Gastroesophageal sphincter (tissue), 4 donors: ENCODE data around the gene SLC4A5. TPM values are rescaled to one million over a fixed set of nuclear protein-coding genes. Genes with fewer than 3 reads are reported as not detected.

Source experiments
- ATAC-seq: fragments of 150-250 bp; one replicate; pipeline ENCODE4 v1.9.1; 2016; ENCODE audit warnings: mild to moderate bottlenecking, moderate library complexity
- H3K27ac ChIP-seq, 4 donors: fragments of 200-600 bp; sonication (generic) in 3 of 4; 1 replicate in 3 of 4; 2 replicates in 1 of 4; pipeline ENCODE4 v1.5.1; 2016 to 2019
- H3K27me3 ChIP-seq: fragments of 200-600 bp; sonication (generic); one replicate; pipeline ENCODE4 v1.5.1; 2019
- H3K36me3 ChIP-seq, 2 donors: fragments of 200-600 bp; sonication (generic); one replicate each; pipeline ENCODE4 v1.5.1; 2019; ENCODE audit warnings: control low read depth in 1 of 2
- H3K4me1 ChIP-seq, 3 donors: fragments of 200-600 bp; sonication (generic); 1 replicate in 2 of 3; 2 replicates in 1 of 3; pipeline ENCODE4 v1.5.1; 2016 to 2019; ENCODE audit warnings: control low read depth in 2 of 3
- H3K4me3 ChIP-seq, 2 donors: fragments of 200-600 bp; sonication (generic); one replicate each; pipeline ENCODE4 v1.5.1; 2019; ENCODE audit warnings: mild to moderate bottlenecking in 1 of 2, moderate library complexity in 1 of 2
- H3K9me3 ChIP-seq, 3 donors: fragments of 200-600 bp; sonication (generic); one replicate each; pipeline ENCODE4 v1.5.1; 2017 to 2019; ENCODE audit warnings: control low read depth in 2 of 3
- EP300 ChIP-seq: sonication (generic); formaldehyde crosslinking; IDR thresholded peaks from one replicate; pipeline ENCODE4 v1.6.1; 2017; ENCODE audit warnings: antibody characterized with exemption, mild to moderate bottlenecking
- POLR2A ChIP-seq, 2 donors: fragments of 450-650 bp; IDR thresholded peaks; one replicate each; pipeline ENCODE4 v1.6.1; 2017; ENCODE audit warnings: antibody characterized with exemption in 2 of 2, mild to moderate bottlenecking in 2 of 2, moderate library complexity in 1 of 2
- POLR2AphosphoS5 ChIP-seq: sonication (generic); formaldehyde crosslinking; IDR thresholded peaks from one replicate; pipeline ENCODE4 v1.6.1; 2017; ENCODE audit warnings: antibody characterized with exemption
- WGBS, 2 donors: methylation state at CpG; one replicate each; pipeline ENCODE4 v1.1.5; 2018; ENCODE audit warnings: low coverage in 1 of 2; 5-methylcytosine and 5-hydroxymethylcytosine counted together
- total RNA-seq, 4 donors: library from RNA; depleted of rRNA; stranded (reverse); fragments of >200 nt; gene quantifications; one replicate each; pipeline ENCODE4 v1.1.0, GENCODE V29; 2016
- TF ChIP-seq, protein P1 (sequence below), 4 experiments: fragments of 200-600 bp in 2 of 4; fragments of 450-650 bp in 2 of 4; sonication (generic) in 1 of 4; IDR thresholded peaks; one replicate each; pipeline ENCODE4 v1.5.1; 2017 to 2019; ENCODE audit warnings: antibody characterized with exemption in 4 of 4, mild to moderate bottlenecking in 2 of 4, moderate library complexity in 2 of 4

SLC4A5 gene
- total RNA-seq, 4 donors from 2014 or later, result 1.8 to 9.4 (median 5.0) TPM

DNA sequence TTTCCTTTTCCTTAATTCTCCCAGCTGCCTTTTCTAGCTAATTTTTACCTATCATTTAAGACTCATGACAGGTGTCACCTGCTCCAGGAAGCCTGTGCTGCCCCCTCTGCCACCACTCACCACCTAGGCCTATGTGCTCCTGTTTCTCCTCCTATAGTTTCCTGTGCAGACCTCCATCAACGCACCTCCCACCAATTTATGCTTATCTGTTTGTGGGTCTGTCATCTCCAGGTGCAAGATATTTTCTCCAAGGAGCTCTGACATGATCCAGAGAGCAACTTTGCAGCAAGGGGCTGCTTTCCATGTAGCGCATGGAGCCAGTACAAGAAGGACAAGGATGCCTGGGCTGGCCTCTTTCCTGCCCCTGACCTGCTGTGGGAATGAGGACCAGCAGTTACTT lies 42.7 kb downstream of the SLC4A5 start:
- Histone ChIP-seq H3K4me3 (no peak overlapping the region), H3K36me3 (peaks cover 0 to 24% of the 10 kb centered on the region in 2 donors), H3K27me3 (no peaks in the 10 kb centered on the region), H3K27ac (no peak overlapping the region), H3K9me3 (peaks cover 0 to 5% (median 0%) of the 10 kb centered on the region in 3 donors), H3K4me1 (no peaks in the 10 kb centered on the region)
- no peak for ATAC-seq
- WGBS, 2 donors, result 100% methylated on average over 1 of the region's 2 CpGs; no CpG with 5 or more reads in 1 of the 2 donors
- TF ChIP-seq POLR2A (IDR thresholded peaks at IDR 0.05), result no peak

DNA sequence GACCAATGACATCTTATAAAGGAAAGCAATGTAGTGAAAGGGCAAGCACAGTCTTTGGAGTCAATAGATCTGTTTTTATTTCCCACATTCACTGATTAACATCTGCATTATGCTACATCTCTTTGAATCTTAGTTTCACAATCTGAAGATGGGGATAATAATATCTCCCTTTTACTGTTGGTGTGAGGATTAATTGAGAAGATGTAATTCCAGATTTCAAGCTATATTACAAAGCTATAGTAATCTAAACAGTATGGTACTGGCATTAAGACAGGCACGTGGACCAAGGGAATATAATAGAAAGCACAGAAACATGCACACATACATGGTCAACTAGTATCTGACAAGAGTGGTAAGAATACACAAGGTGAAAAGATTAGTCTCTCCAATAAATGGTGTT lies 45.3 kb downstream of the SLC4A5 start:
- Histone ChIP-seq H3K4me3 (no peak overlapping the region), H3K9me3 (peaks cover 0 to 5% (median 0%) of the 10 kb centered on the region in 3 donors), H3K27me3 (no peaks in the 10 kb centered on the region), H3K27ac (no peak overlapping the region), H3K36me3 (peaks cover 0 to 29% of the 10 kb centered on the region in 2 donors), H3K4me1 (no peaks in the 10 kb centered on the region)
- no peak for TF ChIP-seq EP300
- no peak for TF ChIP-seq POLR2AphosphoS5
- TF ChIP-seq, protein P1, sequence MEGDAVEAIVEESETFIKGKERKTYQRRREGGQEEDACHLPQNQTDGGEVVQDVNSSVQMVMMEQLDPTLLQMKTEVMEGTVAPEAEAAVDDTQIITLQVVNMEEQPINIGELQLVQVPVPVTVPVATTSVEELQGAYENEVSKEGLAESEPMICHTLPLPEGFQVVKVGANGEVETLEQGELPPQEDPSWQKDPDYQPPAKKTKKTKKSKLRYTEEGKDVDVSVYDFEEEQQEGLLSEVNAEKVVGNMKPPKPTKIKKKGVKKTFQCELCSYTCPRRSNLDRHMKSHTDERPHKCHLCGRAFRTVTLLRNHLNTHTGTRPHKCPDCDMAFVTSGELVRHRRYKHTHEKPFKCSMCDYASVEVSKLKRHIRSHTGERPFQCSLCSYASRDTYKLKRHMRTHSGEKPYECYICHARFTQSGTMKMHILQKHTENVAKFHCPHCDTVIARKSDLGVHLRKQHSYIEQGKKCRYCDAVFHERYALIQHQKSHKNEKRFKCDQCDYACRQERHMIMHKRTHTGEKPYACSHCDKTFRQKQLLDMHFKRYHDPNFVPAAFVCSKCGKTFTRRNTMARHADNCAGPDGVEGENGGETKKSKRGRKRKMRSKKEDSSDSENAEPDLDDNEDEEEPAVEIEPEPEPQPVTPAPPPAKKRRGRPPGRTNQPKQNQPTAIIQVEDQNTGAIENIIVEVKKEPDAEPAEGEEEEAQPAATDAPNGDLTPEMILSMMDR (IDR thresholded peaks at IDR 0.05), result no peak
- TF ChIP-seq POLR2A (IDR thresholded peaks at IDR 0.05), result no peak
- ATAC-seq, result no peak
- WGBS, 2 donors, result 89 to 100% methylated on average over 1 of the region's 1 CpG

DNA sequence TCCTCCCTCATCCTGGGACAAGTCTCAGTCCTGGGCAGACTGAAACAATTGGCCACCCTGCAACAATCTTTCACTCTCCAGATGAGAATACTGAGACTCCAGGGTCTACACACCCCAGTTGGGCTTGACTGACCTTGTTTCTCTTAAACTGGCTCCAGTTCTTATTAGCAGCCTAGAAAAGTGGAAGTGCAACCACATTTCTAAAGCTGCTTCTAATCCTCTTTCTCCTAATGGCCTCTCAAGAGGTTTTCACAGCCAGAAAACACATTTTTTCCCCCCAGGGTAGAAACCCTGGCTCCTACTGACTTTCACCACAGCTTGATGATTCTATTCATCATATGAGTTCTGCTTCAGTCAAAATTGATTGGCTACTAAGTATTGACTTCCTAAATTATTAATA lies 45.8 kb downstream of the SLC4A5 start:
- H3K4me3 ChIP-seq, result no peak overlapping the region
- ATAC-seq, result no peak
- peaks cover 0 to 32% of the 10 kb centered on the region in 2 donors for H3K36me3 ChIP-seq
- no peaks in the 10 kb centered on the region for H3K4me1 ChIP-seq
- no peak for TF ChIP-seq EP300
- no peak for TF ChIP-seq POLR2A (IDR thresholded peaks at IDR 0.05)
- TF ChIP-seq, protein P1 (IDR thresholded peaks at IDR 0.05), result no peak
- TF ChIP-seq POLR2AphosphoS5, result no peak
- H3K27ac ChIP-seq, result no peak overlapping the region
- H3K27me3 ChIP-seq, result no peaks in the 10 kb centered on the region
- peaks cover 0 to 5% (median 0%) of the 10 kb centered on the region in 3 donors for H3K9me3 ChIP-seq

DNA sequence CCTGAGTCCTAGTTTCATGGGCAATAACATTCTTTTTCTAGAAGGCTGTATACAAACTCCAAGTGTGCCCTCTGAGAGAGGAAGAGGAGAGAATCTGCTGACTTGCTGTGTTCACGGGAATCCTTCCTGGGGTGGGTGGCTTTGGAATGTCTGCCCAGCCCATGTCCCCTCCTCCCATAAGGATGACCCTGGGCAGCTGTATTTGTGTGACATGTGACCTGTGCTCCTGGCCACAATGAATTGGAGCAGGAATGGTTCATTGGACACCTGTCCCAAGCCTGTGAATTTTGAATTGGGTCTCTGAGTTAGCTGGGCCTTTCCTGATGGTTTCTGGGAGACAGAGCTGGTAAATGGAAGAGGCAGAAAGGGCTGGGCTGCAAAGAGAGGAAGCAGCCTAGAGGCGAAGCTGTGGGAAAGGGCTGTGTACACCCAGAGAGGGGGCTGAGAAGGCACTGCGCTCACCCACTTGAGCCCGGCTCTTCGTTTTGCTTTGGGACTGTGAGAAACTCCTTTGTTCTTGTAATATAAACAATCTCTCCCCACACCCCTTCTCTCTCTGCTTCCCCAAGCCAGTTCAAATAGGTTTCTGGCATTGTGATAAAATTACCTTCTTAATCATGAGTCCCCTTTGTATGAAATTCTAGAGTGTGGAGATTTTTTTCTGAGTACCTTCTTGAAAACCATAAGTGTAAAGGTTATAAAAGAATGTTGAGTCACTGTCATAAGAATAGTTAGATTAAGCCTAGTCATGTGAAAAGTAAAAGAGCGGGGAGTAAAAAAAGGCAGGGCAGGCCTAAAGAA lies 49.8 kb downstream of the SLC4A5 start:
- no peak for ATAC-seq

DNA sequence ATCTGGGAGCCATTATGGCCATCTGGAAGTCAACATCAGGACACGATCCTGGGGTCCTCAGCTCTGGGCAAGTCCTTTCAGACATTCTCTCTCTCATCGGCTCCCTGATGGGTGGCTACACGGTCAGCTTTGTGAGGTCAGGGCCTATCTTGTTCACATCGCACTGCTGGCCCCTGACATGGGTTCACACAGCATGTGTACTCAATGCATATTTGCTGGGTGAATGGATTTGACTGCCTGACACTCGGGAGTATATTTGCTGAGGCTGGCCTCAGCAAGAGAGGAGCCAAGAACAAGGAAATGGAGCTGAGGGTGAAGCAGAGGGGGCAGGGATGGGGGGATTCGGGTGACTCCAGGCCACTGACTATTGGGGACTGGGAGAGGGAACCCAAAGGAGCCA lies 50.5 kb downstream of the SLC4A5 start:
- no peak overlapping the region for H3K4me3 ChIP-seq
- H3K27ac ChIP-seq, result no peak overlapping the region
- no peaks in the 10 kb centered on the region for H3K27me3 ChIP-seq
- H3K36me3 ChIP-seq, result peaks cover 0 to 20% of the 10 kb centered on the region in 2 donors
- TF ChIP-seq POLR2AphosphoS5 (no peak), POLR2A (IDR thresholded peaks at IDR 0.05) (no peak), EP300 (no peak)
- TF ChIP-seq, protein P1 (IDR thresholded peaks at IDR 0.05), result no peak
- H3K9me3 ChIP-seq, result no peaks in the 10 kb centered on the region
- 79 to 90% methylated on average over 2 of the region's 6 CpGs for WGBS, 2 donors
- no peaks in the 10 kb centered on the region for H3K4me1 ChIP-seq
- ATAC-seq, result no peak

More for the DNA sequence above, 49.8 kb downstream of the SLC4A5 start:
- Histone ChIP-seq H3K4me3 (no peak overlapping the region), H3K27me3 (no peaks in the 10 kb centered on the region), H3K27ac (no peak overlapping the region), H3K4me1 (no peaks in the 10 kb centered on the region), H3K9me3 (peaks cover 0 to under 1% (median 0%) of the 10 kb centered on the region in 3 donors), H3K36me3 (peaks cover 0 to 20% of the 10 kb centered on the region in 2 donors)
- WGBS, 2 donors, result 63 to 73% methylated on average over 3 to 6 of the region's 6 CpGs
- TF ChIP-seq, protein P1 (IDR thresholded peaks at IDR 0.05), result no peak
- no peak for TF ChIP-seq POLR2A (IDR thresholded peaks at IDR 0.05)
- TF ChIP-seq EP300, result no peak
- no peak for TF ChIP-seq POLR2AphosphoS5
